Measurements from ENCODE around the gene RAPGEF2. TPM values are rescaled to one million over a fixed set of nuclear protein-coding genes. Genes with fewer than 3 reads are reported as not detected.

The RAPGEF2 gene
- total and polyA plus RNA-seq, 11 donors = 10.6 to 75.9 (median 51.2) TPM

DNA sequence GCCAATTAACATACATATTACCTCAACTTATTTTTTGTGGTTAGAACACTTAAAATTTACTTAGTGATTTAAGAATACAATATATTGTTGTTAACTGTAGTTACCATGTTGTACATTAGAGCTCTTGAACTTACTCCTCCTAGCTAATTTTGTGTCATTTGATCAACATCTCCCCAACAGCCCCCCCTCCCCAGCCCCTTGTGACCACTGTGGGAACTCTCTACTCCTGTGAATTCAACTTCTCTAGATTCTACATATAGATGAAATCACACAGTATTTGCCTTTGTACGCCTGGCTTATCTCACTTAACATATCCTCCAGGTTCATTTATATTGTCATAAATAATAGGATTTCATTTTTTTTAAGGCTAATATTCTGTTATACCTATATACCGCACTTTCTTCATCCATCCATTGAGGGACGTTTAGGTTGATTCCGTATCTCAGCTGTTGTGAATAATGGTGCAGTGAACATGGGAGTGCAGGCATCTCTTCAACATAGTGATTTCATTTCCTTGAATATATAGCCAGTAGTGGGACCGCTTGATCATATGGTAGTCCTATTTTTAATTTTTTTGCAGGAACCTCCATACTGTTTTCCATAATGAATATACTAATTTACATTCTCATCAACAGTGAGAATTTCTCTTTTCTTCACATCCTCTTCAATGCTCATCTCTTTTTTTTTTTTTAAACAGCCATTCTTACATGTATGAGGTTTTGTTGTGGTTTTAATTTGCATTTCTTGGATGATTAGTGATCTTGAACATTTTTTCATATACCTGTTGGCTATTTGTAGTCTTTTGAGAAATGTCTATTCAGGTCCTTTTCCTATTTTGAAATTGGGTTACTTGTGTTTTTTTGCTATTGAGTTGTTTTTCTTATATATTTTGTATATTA is 66.8 kb downstream of the RAPGEF2 start:
- 95 to 97% (median 96%) methylated on average over 5 of the region's 5 CpGs for WGBS, 4 donors
- Histone ChIP-seq H3K4me3 (no peak overlapping the region), H3K27ac (no peak overlapping the region), H3K27me3 (no peaks in the 10 kb centered on the region), H3K4me1 (peaks cover 0 to 82% (median 53%) of the 10 kb centered on the region in 12 donors), H3K9me3 (no peaks in the 10 kb centered on the region), H3K36me3 (no peaks in the 10 kb centered on the region)
- no peak for ATAC-seq
- no peak for DNase-seq
- intact Hi-C loops (cut with DNase I) = loop anchor here in 9 of 10 donors (5.0 to 10.0 kb wide), 8 partner anchors 62 to 445 kb away; partner anchors contain the start of genes PPID (in 5 of the 9) and RAPGEF2 (in 3 of the 9)
- TF ChIP-seq, protein P1, sequence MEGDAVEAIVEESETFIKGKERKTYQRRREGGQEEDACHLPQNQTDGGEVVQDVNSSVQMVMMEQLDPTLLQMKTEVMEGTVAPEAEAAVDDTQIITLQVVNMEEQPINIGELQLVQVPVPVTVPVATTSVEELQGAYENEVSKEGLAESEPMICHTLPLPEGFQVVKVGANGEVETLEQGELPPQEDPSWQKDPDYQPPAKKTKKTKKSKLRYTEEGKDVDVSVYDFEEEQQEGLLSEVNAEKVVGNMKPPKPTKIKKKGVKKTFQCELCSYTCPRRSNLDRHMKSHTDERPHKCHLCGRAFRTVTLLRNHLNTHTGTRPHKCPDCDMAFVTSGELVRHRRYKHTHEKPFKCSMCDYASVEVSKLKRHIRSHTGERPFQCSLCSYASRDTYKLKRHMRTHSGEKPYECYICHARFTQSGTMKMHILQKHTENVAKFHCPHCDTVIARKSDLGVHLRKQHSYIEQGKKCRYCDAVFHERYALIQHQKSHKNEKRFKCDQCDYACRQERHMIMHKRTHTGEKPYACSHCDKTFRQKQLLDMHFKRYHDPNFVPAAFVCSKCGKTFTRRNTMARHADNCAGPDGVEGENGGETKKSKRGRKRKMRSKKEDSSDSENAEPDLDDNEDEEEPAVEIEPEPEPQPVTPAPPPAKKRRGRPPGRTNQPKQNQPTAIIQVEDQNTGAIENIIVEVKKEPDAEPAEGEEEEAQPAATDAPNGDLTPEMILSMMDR (IDR thresholded peaks at IDR 0.05) = no peak
- TF ChIP-seq POLR2A (IDR thresholded peaks at IDR 0.05) = no peak

DNA sequence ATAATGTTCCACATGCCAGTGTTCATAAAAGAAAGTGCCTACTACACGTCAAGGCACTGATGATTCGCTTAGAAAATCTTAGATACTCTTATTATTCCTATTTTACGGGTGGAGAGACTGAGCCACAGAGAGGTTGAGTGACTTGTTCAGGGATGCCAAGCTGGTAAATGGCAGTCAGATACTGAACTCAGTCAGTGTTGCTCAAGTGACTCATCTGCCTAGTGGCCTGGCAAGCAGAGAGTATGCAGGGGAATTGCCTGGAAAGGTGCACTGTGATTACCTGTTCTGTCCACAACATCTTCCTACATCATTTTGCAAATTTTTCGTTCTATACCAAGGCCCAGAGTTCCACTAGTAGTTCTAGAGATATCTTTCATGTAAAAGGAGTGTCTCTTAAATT is 68.4 kb downstream of the RAPGEF2 start:
- ATAC-seq (no peak), DNase-seq (no peak)
- TF ChIP-seq POLR2A (IDR thresholded peaks at IDR 0.05) = no peak
- TF ChIP-seq, protein P1 (IDR thresholded peaks at IDR 0.05) = no peak
- Histone ChIP-seq H3K27me3 (no peaks in the 10 kb centered on the region), H3K9me3 (no peaks in the 10 kb centered on the region), H3K4me3 (no peak overlapping the region), H3K27ac (peak overlapping the region in 1 of 12 donors; percentile 0), H3K4me1 (peaks cover 6 to 83% (median 59%) of the 10 kb centered on the region in 12 donors), H3K36me3 (no peaks in the 10 kb centered on the region)
- intact Hi-C loops (cut with DNase I) = loop anchor here in 8 of 10 donors (5.0 to 10.0 kb wide), 8 partner anchors 64 to 446 kb away; partner anchors contain the start of genes PPID (in 5 of the 8) and RAPGEF2 (in 2 of the 8)
- 85 to 91% (median 87%) methylated on average over 4 of the region's 4 CpGs for WGBS, 4 donors

DNA sequence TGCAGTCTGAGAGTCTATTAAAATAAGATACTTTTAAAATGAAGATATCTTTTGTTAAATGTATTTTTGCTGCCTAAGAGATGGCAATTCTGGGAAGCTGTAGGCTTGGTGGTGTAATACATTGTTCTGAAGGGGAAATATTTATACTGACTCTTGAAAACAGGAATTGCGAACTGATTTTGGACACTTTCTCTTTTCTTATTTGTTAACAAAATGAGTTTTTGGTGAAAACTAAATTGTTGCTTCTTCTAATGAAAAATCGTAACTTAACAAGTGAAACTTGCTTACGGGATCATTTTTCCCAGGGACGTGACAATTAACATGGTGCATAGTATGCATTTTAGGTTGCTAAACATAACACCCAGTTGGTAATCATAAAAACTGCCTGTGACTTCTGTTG is 71.0 kb downstream of the RAPGEF2 start:
- H3K36me3 ChIP-seq = no peaks in the 10 kb centered on the region
- WGBS, 4 donors = 61 to 73% (median 67%) methylated on average over 4 of the region's 4 CpGs
- H3K9me3 ChIP-seq = no peaks in the 10 kb centered on the region
- no peaks in the 10 kb centered on the region for H3K27me3 ChIP-seq
- intact Hi-C loops (cut with DNase I) = loop anchor here (1.0 to 10.0 kb wide), 11 partner anchors 67 to 449 kb away; partner anchors contain the start of genes PPID (in 5 of the 10) and RAPGEF2 (in 3 of the 10)
- H3K4me1 ChIP-seq = peaks cover 11 to 90% (median 71%) of the 10 kb centered on the region in 12 donors
- DNase-seq (no peak), ATAC-seq (no peak)
- H3K27ac ChIP-seq = peak overlapping the region in 11 of 12 donors; percentile 12 to 75 (median 37)
- H3K4me3 ChIP-seq = peak overlapping the region in 2 of 12 donors; percentile 6 to 11
- TF ChIP-seq POLR2A (IDR thresholded peaks at IDR 0.05) = no peak
- TF ChIP-seq, protein P1 (IDR thresholded peaks at IDR 0.05) = no peak

DNA sequence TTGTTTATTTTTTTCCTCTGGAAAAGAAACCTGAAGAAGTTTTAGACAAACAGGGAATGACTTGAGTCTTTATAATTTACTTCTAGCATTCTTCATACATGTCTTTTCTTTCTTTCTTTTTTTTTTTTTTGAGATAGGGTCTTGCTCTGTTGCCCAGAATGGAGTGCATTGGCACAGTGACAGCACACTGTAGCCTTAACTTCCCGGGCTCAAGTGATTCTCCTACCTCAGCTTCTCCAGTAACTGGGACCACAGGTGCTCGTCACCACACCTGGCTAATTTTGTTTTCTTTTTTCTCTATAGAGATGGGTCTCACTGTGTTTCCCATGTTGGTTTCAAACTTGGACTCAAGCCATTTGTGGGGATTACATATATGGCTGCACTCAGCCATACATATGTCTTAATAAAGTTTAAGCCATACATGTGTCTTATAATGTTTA is 71.8 kb downstream of the RAPGEF2 start:
- ATAC-seq = no peak
- intact Hi-C loops (cut with DNase I) = loop anchor here (1.0 to 10.0 kb wide), 16 partner anchors 67 to 452 kb away; partner anchors contain the start of genes PPID (in 6 of the 10) and RAPGEF2 (in 6 of the 10)
- H3K4me3 ChIP-seq = no peak overlapping the region
- peaks cover 11 to 97% (median 79%) of the 10 kb centered on the region in 12 donors for H3K4me1 ChIP-seq
- TF ChIP-seq POLR2A (IDR thresholded peaks at IDR 0.05) = no peak
- TF ChIP-seq, protein P1 (IDR thresholded peaks at IDR 0.05) = no peak
- peak overlapping the region in 11 of 12 donors; percentile 0 to 75 (median 37) for H3K27ac ChIP-seq
- no peak for DNase-seq
- no peaks in the 10 kb centered on the region for H3K36me3 ChIP-seq
- WGBS, 4 donors = 62 to 78% (median 66%) methylated on average over 2 of the region's 2 CpGs
- H3K27me3 ChIP-seq = no peaks in the 10 kb centered on the region
- no peaks in the 10 kb centered on the region for H3K9me3 ChIP-seq
